Neural crest cell (in vitro differentiated cells): ENCODE measurements around the gene PRR5. TPM values are rescaled to one million over a fixed set of nuclear protein-coding genes. Genes with fewer than 3 reads are reported as not detected.

Experiments used
- DNase-seq: peaks from one replicate; pipeline ENCODE4 v3.0.0; 2021; ENCODE audit warnings: low read depth, mixed read lengths, low spot score
- H3K27ac Mint-ChIP-seq: one replicate; pipeline ENCODE4 v1.8.0; 2021; ENCODE audit warnings: mild to moderate bottlenecking, mixed read lengths; ENCODE audit not compliant: unreplicated experiment
- H3K27me3 Mint-ChIP-seq: 2 replicates; pipeline ENCODE4 v1.8.0; 2021; ENCODE audit warnings: low read depth, mild to moderate bottlenecking, mixed read lengths
- H3K36me3 Mint-ChIP-seq: 2 replicates; pipeline ENCODE4 v1.8.0; 2021; ENCODE audit warnings: low read depth, mild to moderate bottlenecking, mixed read lengths
- H3K4me1 Mint-ChIP-seq: 2 replicates; pipeline ENCODE4 v1.8.0; 2021; ENCODE audit warnings: mixed read lengths
- H3K4me3 Mint-ChIP-seq: one replicate; pipeline ENCODE4 v1.8.0; 2021; ENCODE audit warnings: mild to moderate bottlenecking, mixed read lengths
- H3K9me3 Mint-ChIP-seq: 2 replicates; pipeline ENCODE4 v1.8.0; 2021; ENCODE audit warnings: mixed read lengths
- CTCF ChIP-seq: fragments of 200-600 bp; sonication (generic); conservative IDR thresholded peaks from 2 replicates; pipeline ENCODE4 v1.5.0; 2021; ENCODE audit warnings: antibody characterized with exemption, mild to moderate bottlenecking
- total RNA-seq: library from RNA; stranded (reverse); gene quantifications from 2 replicates; pipeline ENCODE4 v1.2.1, GENCODE V29; 2021

PRR5 gene
- total RNA-seq, 1 donor from 2014 or later, result 11.9 TPM

GRCh38 chr22:44714703-44715350 is 12.8 kb downstream of the PRR5 start:
- no peaks in the 10 kb centered on the region for H3K4me1 Mint-ChIP-seq
- H3K36me3 Mint-ChIP-seq, result no peaks in the 10 kb centered on the region
- H3K9me3 Mint-ChIP-seq, result no peaks in the 10 kb centered on the region
- no peak overlapping the region for H3K4me3 Mint-ChIP-seq
- no peaks in the 10 kb centered on the region for H3K27me3 Mint-ChIP-seq
- H3K27ac Mint-ChIP-seq, result no peak overlapping the region
- no peak for DNase-seq
- TF ChIP-seq CTCF, result no peak

GRCh38 chr22:44718418-44718817 is 16.4 kb downstream of the PRR5 start:
- DNase-seq, result no peak

GRCh38 chr22:44719586-44720368 is 17.8 kb downstream of the PRR5 start:
- DNase-seq, result no peak
- peaks cover 14% of the 10 kb centered on the region for H3K4me1 Mint-ChIP-seq
- no peak overlapping the region for H3K4me3 Mint-ChIP-seq
- H3K27ac Mint-ChIP-seq, result no peak overlapping the region
- no peaks in the 10 kb centered on the region for H3K27me3 Mint-ChIP-seq
- no peaks in the 10 kb centered on the region for H3K36me3 Mint-ChIP-seq
- no peak for TF ChIP-seq CTCF
- H3K9me3 Mint-ChIP-seq, result no peaks in the 10 kb centered on the region

More at GRCh38 chr22:44718418-44718817, 16.4 kb downstream of the PRR5 start:
- Mint-ChIP-seq H3K27ac (no peak overlapping the region), H3K36me3 (no peaks in the 10 kb centered on the region), H3K4me1 (peaks cover 14% of the 10 kb centered on the region), H3K27me3 (no peaks in the 10 kb centered on the region), H3K4me3 (no peak overlapping the region), H3K9me3 (no peaks in the 10 kb centered on the region)
- TF ChIP-seq CTCF, result no peak

GRCh38 chr22:44721213-44721612 is 19.2 kb downstream of the PRR5 start:
- H3K9me3 Mint-ChIP-seq, result no peaks in the 10 kb centered on the region
- TF ChIP-seq CTCF, result no peak
- DNase-seq, result no peak
- H3K36me3 Mint-ChIP-seq, result no peaks in the 10 kb centered on the region
- H3K4me3 Mint-ChIP-seq, result no peak overlapping the region
- H3K4me1 Mint-ChIP-seq, result peaks cover 14% of the 10 kb centered on the region
- H3K27me3 Mint-ChIP-seq, result no peaks in the 10 kb centered on the region
- no peak overlapping the region for H3K27ac Mint-ChIP-seq

- no peaks in the 10 kb centered on the region for H3K36me3 Mint-ChIP-seq
- H3K9me3 Mint-ChIP-seq, result no peaks in the 10 kb centered on the region
- DNase-seq, result no peak
- H3K27me3 Mint-ChIP-seq, result no peaks in the 10 kb centered on the region
- H3K4me3 Mint-ChIP-seq, result no peak overlapping the region
- no peak for TF ChIP-seq CTCF
- peaks cover 14% of the 10 kb centered on the region for H3K4me1 Mint-ChIP-seq
- H3K27ac Mint-ChIP-seq, result no peak overlapping the region
These were observed 20.6 kb downstream of the PRR5 start for GRCh38 chr22:44722611-44723010.
